Activated T-helper 1 cell treated with anti-CD3 and anti-CD28 coated beads, Interleukin-12 subunit alpha, Interleukin-12 subunit beta, Interleukin-2, Interleukin-4 antibody, amounts not matched to agents 30 ng/mL and 10 ng/mL and 1 ng/mL, durations not matched to agents 14 hours and 24 hours and 36 hours (primary cell): ENCODE data around the gene MLN. TPM values are rescaled to one million over a fixed set of nuclear protein-coding genes. Genes with fewer than 3 reads are reported as not detected.

Experiments used
- DNase-seq: peaks from one replicate; pipeline ENCODE4 v3.0.0; 2021; ENCODE audit warnings: low spot score
- H3K27ac Mint-ChIP-seq: one replicate; pipeline ENCODE4 v1.8.0; 2021; ENCODE audit warnings: mild to moderate bottlenecking, mixed read lengths
- H3K27me3 Mint-ChIP-seq: one replicate; pipeline ENCODE4 v1.8.0; 2022; ENCODE audit warnings: mild to moderate bottlenecking, moderate library complexity, mixed read lengths; ENCODE audit not compliant: insufficient read depth
- H3K36me3 Mint-ChIP-seq: one replicate; pipeline ENCODE4 v1.8.0; 2021; ENCODE audit warnings: low read depth, mixed read lengths
- H3K4me1 Mint-ChIP-seq: one replicate; pipeline ENCODE4 v1.8.0; 2021; ENCODE audit warnings: low read depth, mixed read lengths
- H3K4me3 Mint-ChIP-seq: one replicate; pipeline ENCODE4 v1.8.0; 2021; ENCODE audit warnings: mild to moderate bottlenecking, moderate library complexity, mixed read lengths
- H3K9me3 Mint-ChIP-seq: one replicate; pipeline ENCODE4 v1.8.0; 2021; ENCODE audit warnings: mixed read lengths
- intact Hi-C: fragments of 100-400 bp; cut with micrococcal nuclease; formaldehyde crosslinking; loops from one replicate; pipeline ENCODE4 v1.15.1; 2024
- total RNA-seq: library from RNA; stranded (reverse); gene quantifications from 2 replicates; pipeline ENCODE4 v1.2.3, GENCODE V29; 2022

The MLN gene
- total RNA-seq, 1 donor from 2014 or later: not detected

DNA sequence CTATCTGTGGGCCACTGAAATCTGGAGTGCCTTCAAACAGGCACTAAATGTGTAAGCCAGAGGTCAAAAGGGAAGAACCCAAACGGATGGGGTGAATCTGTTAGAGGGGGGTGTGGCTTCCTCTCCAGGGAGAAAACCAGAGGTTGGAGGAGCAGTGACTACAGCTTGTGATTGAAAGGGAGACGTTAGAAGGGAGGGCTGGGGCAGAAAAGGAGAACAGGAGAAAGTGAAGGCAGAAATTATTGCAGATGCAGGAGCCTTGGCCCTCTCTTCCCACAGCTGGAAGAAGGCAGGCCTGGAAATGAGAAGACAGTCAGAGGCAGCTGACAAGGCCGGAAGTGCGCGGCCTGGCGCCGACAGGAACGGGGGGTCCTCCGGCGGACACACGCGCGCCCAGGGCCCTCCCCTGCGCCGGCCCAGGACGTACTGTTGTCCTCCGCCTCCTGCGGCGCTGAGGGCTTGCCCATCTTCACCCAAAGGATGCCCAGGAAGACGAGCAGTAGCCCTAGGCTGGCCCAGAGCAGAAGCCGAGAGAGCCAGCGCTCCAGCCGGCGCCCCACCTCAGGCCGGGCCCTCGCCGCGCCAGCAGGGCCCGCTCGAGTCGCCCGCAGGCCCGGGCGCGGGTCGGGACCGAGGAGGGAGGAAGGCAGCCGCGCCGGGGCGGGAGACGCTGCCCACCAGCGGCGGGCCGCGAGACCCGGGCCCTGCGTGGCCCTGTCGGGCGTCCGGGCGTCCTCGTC lies 15.7 kb downstream of the MLN start:
- H3K27me3 Mint-ChIP-seq: peaks cover 3% of the 10 kb centered on the region
- intact Hi-C loops: loop anchor here (1.0 to 10.0 kb wide), 14 partner anchors 25 to 739 kb away; partner anchors contain the start of genes BAK1, CUTA, ITPR3 and KIFC1
- H3K27ac Mint-ChIP-seq: peak overlapping the region; percentile 96
- H3K9me3 Mint-ChIP-seq: no peaks in the 10 kb centered on the region
- H3K4me1 Mint-ChIP-seq: peaks cover 43% of the 10 kb centered on the region
- peak; percentile 60 for DNase-seq
- H3K36me3 Mint-ChIP-seq: peaks cover 27% of the 10 kb centered on the region
- peak overlapping the region; percentile 93 for H3K4me3 Mint-ChIP-seq

DNA sequence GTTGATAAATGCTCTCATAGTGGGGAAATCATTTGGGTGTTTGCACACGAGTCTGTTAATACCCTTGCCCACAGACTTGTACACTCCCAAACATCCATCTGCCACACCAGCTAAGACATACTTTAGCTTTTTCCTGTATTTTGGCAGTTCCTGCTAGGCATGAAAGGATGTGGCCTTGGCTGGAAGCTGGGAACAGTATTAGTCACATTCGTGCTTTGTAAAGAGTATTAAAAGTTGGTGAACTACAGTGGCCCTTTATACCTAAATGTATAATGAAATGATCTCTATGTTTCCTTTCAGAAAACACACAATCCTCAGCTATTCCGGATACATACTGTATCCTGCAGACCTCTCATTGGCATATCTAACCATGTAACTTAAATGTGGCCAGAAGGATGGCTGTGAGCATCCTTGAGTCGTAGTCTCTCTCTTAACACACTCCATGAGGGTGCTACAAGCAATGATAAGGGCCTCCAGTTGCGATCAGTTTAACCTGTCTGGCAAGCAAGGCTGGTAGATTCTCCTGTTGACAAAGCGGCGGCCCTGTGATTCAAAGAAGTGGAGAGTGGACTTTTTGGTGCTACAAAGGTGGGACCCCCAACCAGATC lies 16.4 kb downstream of the MLN start:
- Mint-ChIP-seq H3K27me3 (no peaks in the 10 kb centered on the region), H3K4me3 (peak overlapping the region; percentile 93), H3K4me1 (peaks cover 43% of the 10 kb centered on the region), H3K27ac (peak overlapping the region; percentile 96), H3K9me3 (no peaks in the 10 kb centered on the region), H3K36me3 (peaks cover 28% of the 10 kb centered on the region)
- intact Hi-C loops: loop anchor here (5.0 to 10.0 kb wide), 8 partner anchors 75 to 740 kb away; partner anchors contain the start of genes CUTA, KIFC1, NUDT3 and PHF1
- DNase-seq: no peak

DNA sequence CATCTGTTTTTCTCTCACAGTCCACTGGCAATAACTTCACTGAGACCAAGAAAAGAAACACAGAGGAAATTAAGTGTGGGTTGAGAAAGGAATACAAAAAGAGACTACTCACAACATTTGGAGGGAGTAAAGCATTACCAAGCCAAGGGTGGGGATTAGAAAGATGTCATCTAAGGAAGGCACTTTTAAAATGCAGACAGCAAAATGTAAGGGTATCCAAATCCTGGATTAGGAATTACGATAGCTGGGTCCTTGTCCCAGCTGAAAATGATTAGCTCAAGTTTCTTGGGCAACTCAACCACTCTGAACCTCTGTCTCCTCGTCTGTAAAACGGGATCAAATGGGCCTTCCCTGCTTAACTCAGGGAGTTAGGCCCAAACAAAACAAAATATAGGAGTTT lies 17.1 kb downstream of the MLN start:
- H3K27me3 Mint-ChIP-seq: no peaks in the 10 kb centered on the region
- DNase-seq: no peak
- H3K9me3 Mint-ChIP-seq: no peaks in the 10 kb centered on the region
- peak overlapping the region; percentile 93 for H3K4me3 Mint-ChIP-seq
- peaks cover 43% of the 10 kb centered on the region for H3K4me1 Mint-ChIP-seq
- intact Hi-C loops: loop anchor here (5.0 to 10.0 kb wide), 8 partner anchors 76 to 741 kb away; partner anchors contain the start of genes CUTA, KIFC1, NUDT3 and PHF1
- no peak overlapping the region for H3K27ac Mint-ChIP-seq
- peaks cover 33% of the 10 kb centered on the region for H3K36me3 Mint-ChIP-seq

DNA sequence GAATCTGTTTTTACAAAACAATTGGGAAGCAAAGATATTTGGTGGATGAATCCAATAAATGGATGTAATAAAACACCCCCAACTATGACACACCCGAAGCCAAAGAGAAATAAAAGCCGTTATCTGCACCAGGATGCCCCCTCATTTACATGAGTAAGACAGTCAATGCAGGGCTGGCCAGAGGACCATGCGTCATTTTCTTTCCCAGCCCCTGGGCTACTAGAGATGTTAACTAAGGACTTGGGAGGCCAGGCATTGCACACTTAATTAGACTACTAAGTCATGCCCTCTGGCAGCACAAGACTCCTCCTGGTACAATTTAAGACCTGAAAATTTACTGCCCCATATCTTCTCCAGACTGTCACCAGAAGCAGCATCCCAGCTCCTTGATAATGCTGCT lies 18.0 kb downstream of the MLN start:
- H3K9me3 Mint-ChIP-seq: no peaks in the 10 kb centered on the region
- H3K36me3 Mint-ChIP-seq: peaks cover 38% of the 10 kb centered on the region
- H3K4me1 Mint-ChIP-seq: peaks cover 43% of the 10 kb centered on the region
- no peaks in the 10 kb centered on the region for H3K27me3 Mint-ChIP-seq
- intact Hi-C loops: loop anchor here (5.0 to 10.0 kb wide), 8 partner anchors 77 to 742 kb away; partner anchors contain the start of genes CUTA, KIFC1, NUDT3 and PHF1
- H3K27ac Mint-ChIP-seq: no peak overlapping the region
- DNase-seq: no peak
- H3K4me3 Mint-ChIP-seq: peak overlapping the region; percentile 58

DNA sequence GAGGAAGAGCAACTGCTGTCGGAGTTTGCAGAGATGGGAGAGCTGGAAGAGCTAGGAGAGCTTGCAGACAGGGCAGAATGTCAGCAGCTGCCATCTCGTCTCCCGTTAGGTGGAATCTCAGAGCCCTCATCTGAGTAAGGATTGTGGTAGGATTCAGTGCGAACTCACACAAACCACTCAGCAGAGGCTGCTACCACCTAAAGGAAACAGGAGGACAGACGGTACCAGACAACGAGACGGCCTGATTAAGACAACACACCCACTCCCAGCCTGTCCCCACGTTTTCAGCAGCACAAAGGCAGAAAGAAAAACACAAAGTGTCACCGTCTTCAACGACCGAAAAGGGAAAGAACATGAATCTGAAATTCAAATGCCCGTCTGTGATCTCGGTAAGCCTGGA lies 19.0 kb downstream of the MLN start:
- Mint-ChIP-seq H3K36me3 (peaks cover 46% of the 10 kb centered on the region), H3K9me3 (no peaks in the 10 kb centered on the region), H3K27me3 (no peaks in the 10 kb centered on the region), H3K4me1 (peaks cover 42% of the 10 kb centered on the region), H3K27ac (peak overlapping the region; percentile 20), H3K4me3 (no peak overlapping the region)
- DNase-seq: no peak
- intact Hi-C loops: loop anchor here (5.0 to 10.0 kb wide), 8 partner anchors 78 to 743 kb away; partner anchors contain the start of genes CUTA, KIFC1, NUDT3 and PHF1

DNA sequence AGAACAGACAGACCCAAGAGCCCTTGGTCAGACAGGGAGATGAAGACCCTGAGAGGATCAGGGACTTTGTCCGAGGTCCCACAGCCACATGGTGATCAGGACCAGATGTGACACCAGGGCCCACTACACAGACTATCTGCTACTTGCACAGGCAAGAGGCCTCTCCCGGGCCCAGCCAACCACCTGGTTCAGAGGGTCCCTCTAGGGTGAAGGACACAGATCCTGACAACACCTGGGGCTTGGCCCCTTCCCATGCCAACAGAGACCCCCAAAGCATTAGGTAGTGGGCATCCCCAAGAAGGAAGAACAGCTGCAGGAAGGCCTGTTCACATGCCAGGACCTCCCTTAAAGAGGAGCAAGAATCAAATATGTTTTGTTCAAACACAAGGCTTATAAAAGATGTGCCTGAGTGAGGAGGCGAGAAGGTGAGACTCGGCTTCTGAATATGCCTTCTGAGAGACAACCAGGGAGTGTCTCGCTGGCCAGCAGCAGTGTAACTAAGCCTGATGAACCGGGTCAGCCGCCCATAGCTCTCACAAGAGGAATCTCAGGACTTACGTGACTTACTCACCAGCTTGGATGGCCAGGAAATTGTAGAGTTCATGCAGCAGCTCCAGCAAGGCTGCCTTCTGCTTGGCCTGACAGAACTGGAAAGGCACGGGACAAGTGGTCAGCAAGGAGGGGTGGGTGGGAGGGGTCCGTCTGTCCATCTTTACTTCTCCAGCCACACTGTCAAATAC lies 19.9 kb downstream of the MLN start:
- no peak overlapping the region for H3K4me3 Mint-ChIP-seq
- peaks cover 33% of the 10 kb centered on the region for H3K4me1 Mint-ChIP-seq
- DNase-seq: no peak
- H3K36me3 Mint-ChIP-seq: peaks cover 53% of the 10 kb centered on the region
- intact Hi-C loops: loop anchor here (10.0 kb wide), 4 partner anchors 369 to 611 kb away; partner anchors contain the start of genes CUTA, NUDT3 and PHF1
- H3K27me3 Mint-ChIP-seq: no peaks in the 10 kb centered on the region
- H3K9me3 Mint-ChIP-seq: no peaks in the 10 kb centered on the region
- H3K27ac Mint-ChIP-seq: no peak overlapping the region

DNA sequence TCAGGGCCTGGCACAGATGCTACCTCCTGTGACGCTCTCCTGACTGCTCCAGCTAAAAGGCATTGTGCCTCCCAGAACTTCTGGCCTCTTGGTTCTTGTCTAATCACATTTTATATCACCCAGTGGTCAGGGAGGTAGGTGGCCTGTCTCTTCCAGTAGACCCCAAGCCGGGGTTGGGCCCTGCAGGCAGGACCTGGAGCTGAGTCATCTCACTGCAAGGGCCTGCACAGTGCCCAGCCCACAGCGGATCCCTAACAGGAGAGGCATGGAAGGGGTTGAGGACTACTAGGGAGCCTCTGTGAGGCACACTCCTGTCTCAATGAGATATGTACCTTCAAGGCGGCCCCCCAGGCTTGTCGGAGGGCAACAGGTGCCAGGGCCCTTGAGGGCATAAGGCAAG lies 21.2 kb downstream of the MLN start:
- intact Hi-C loops: loop anchor here (10.0 kb wide), 4 partner anchors 368 to 612 kb away; partner anchors contain the start of genes CUTA, NUDT3 and PHF1
- H3K4me3 Mint-ChIP-seq: no peak overlapping the region
- no peak overlapping the region for H3K27ac Mint-ChIP-seq
- peaks cover 30% of the 10 kb centered on the region for H3K4me1 Mint-ChIP-seq
- H3K36me3 Mint-ChIP-seq: peaks cover 63% of the 10 kb centered on the region
- H3K9me3 Mint-ChIP-seq: no peaks in the 10 kb centered on the region
- H3K27me3 Mint-ChIP-seq: no peaks in the 10 kb centered on the region
- no peak for DNase-seq

DNA sequence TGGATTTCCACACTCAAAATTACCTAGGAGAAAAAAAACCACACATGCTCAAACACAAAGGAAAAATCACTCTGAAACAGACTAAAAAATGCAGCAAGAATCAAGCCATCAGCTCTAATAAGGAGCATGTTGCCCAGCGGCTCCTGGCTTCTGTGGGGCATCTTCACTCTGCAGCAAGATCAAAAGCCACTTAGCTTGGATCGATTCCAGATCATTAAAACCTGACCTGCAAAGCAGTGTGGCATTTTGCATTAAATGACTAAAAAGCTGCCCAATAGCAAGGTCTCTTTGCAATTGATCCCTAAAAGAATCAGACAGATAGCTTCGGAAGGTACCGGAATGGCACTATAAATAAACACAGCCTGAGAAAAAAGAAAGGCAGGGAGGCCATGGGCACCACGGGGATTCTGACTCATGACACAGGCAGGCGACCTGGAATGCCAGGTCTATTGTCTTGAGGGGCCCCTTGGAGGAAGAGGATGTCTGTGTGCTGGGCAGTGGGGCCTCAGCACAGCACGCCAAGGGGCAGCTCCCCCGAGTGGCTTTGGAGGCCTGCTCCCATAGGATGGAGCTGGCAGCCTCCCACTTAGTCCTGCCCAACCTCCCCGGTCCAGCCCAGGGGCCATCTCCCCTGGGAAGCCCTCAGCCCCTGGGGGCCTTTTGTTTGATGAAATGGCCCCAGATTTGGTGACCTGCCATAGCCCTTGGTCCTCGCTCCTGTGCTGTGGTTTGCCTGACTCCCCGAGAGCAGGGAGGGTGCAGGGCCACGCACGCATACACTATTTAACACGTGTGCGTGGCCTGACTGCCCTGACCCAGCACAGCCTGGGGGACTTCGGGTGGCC lies 22.4 kb downstream of the MLN start:
- no peaks in the 10 kb centered on the region for H3K9me3 Mint-ChIP-seq
- H3K4me1 Mint-ChIP-seq: peaks cover 18% of the 10 kb centered on the region
- intact Hi-C loops: loop anchor here (10.0 kb wide), 4 partner anchors 367 to 613 kb away; partner anchors contain the start of genes CUTA, NUDT3 and PHF1
- no peaks in the 10 kb centered on the region for H3K27me3 Mint-ChIP-seq
- DNase-seq: no peak
- H3K4me3 Mint-ChIP-seq: no peak overlapping the region
- H3K27ac Mint-ChIP-seq: no peak overlapping the region
- peaks cover 68% of the 10 kb centered on the region for H3K36me3 Mint-ChIP-seq

DNA sequence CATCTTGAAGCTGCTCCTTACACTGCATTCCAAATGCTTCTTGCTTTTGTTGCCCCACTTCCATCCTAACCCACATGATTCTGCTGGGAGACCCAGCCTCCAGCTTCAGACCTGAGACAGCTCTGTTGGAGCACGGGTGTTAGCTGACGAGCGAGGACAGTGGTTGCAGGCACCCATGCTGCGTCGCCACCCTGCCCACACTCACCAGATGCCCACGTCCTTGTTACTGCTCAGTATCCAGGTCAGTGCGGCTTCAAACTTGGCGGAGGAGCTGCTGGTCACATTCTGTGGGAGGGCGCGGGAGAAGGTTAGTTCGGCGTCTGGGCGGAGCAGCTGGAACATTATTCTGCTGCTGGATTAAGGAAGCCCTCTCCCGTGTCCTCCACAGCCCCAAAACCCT lies 23.9 kb downstream of the MLN start:
- no peak for DNase-seq
- no peaks in the 10 kb centered on the region for H3K9me3 Mint-ChIP-seq
- peaks cover 63% of the 10 kb centered on the region for H3K36me3 Mint-ChIP-seq
- intact Hi-C loops: loop anchor here (10.0 kb wide), 4 partner anchors 365 to 615 kb away; partner anchors contain the start of genes CUTA, NUDT3 and PHF1
- no peak overlapping the region for H3K27ac Mint-ChIP-seq
- H3K4me3 Mint-ChIP-seq: no peak overlapping the region
- H3K27me3 Mint-ChIP-seq: no peaks in the 10 kb centered on the region
- H3K4me1 Mint-ChIP-seq: peaks cover 3% of the 10 kb centered on the region

DNA sequence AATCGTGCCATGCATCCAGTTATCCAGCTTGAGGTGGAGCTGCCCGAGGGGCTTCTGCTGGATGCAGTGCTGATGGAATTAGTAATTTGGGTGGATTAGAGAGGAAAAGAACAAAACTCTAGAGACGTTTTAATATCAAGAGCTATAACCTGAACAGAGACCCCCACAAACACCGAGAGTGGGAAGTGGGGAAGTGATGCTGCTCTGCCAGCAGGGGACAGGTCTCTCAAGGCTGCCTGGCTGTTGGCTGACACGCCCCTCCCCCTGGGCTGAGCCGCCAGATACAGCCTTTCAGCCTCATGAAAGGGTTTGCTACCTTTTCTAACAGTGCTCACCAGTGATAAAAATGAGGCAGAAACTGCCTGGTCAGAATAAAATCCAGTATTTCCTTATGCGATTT lies 24.5 kb downstream of the MLN start:
- H3K4me1 Mint-ChIP-seq: no peaks in the 10 kb centered on the region
- no peak for DNase-seq
- H3K27me3 Mint-ChIP-seq: no peaks in the 10 kb centered on the region
- intact Hi-C loops: no loop called here
- H3K36me3 Mint-ChIP-seq: peaks cover 62% of the 10 kb centered on the region
- no peak overlapping the region for H3K27ac Mint-ChIP-seq
- H3K4me3 Mint-ChIP-seq: no peak overlapping the region
- no peaks in the 10 kb centered on the region for H3K9me3 Mint-ChIP-seq

DNA sequence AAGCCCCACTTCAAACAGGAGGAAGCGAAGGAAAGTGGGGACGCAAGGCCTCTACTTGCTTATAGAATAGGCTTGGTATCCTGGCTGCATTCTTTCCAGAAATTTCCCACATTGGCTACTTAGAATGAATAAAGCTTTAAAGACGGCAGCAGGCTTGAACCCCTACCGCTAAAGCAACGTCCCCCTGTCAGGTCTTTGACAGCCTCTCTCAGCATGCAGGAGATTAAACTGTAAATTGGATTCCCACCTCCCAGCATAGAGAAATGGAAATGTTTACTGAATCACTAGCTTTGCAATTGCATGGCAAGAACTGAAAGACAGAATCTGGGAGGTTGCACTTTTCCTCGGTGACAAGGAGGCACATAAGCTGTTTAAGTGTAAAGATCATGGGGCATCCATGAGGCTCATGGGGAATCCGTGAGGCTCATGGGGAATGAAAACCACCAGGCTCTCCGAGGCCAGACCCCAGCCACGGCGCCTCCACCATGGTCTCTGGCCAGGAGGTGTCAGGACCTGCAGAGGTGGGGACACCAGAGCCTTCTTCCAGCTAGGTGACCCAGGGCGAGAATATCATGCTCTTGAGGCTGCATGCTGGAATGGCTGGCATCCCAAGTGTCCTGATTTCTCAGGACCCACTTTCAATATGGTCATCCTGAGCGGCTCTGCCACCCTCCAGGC lies 25.2 kb downstream of the MLN start:
- no peak overlapping the region for H3K4me3 Mint-ChIP-seq
- no peak overlapping the region for H3K27ac Mint-ChIP-seq
- H3K9me3 Mint-ChIP-seq: no peaks in the 10 kb centered on the region
- intact Hi-C loops: no loop called here
- H3K4me1 Mint-ChIP-seq: no peaks in the 10 kb centered on the region
- no peaks in the 10 kb centered on the region for H3K27me3 Mint-ChIP-seq
- DNase-seq: no peak
- H3K36me3 Mint-ChIP-seq: peaks cover 56% of the 10 kb centered on the region
